ENCODE results near the gene ADGRD1.

- TF ChIP-seq EP300 (IDR thresholded peaks at IDR 0.05) (peak in 2 of 4 donors; percentile 17 to 55), CTCF (IDR thresholded peaks at IDR 0.05) (no peak), POLR2A (IDR thresholded peaks at IDR 0.05) (no peak)
Observed at GRCh38 chr12:130981074-130981742, 27.5 kb downstream of the ADGRD1 start.
